Ectodermal cell (in vitro differentiated cells): ENCODE measurements around the gene NFE2L1.

Experiments used
- H3K27ac ChIP-seq: 2 replicates; pipeline ENCODE4 v1.7.0; 2013; ENCODE audit warnings: mild to moderate bottlenecking, low read depth, low read length; ENCODE audit not compliant: insufficient read depth, poor library complexity, severe bottlenecking
- H3K27me3 ChIP-seq: 2 replicates; pipeline ENCODE4 v1.7.0; 2013; ENCODE audit warnings: mild to moderate bottlenecking, low read length; ENCODE audit not compliant: insufficient read depth, control insufficient read depth, poor library complexity, severe bottlenecking
- H3K36me3 ChIP-seq: one replicate; pipeline ENCODE4 v1.7.0; 2013; ENCODE audit warnings: low read length; ENCODE audit not compliant: control insufficient read depth, insufficient read depth
- H3K4me1 ChIP-seq: one replicate; pipeline ENCODE4 v1.7.0; 2013; ENCODE audit warnings: low read length; ENCODE audit not compliant: control insufficient read depth, insufficient read depth
- H3K4me3 ChIP-seq: 2 replicates; pipeline ENCODE4 v1.7.0; 2013; ENCODE audit warnings: low read depth, low read length, control low read depth; ENCODE audit not compliant: insufficient read depth
- H3K9me3 ChIP-seq: 2 replicates; pipeline ENCODE4 v1.7.0; 2013; ENCODE audit warnings: mild to moderate bottlenecking, low read length, moderate library complexity; ENCODE audit not compliant: control insufficient read depth
- WGBS, 2 experiments: methylation state at CpG; one replicate each; pipeline ENCODE4 v1.1.7; 2013; ENCODE audit warnings: missing lambda C conversion rate in 2 of 2; 5-methylcytosine and 5-hydroxymethylcytosine counted together

NFE2L1 gene

GRCh38 chr17:48104440-48104839 is 56.3 kb downstream of the NFE2L1 start:
- no peak overlapping the region for H3K27ac ChIP-seq
- H3K27me3 ChIP-seq: no peaks in the 10 kb centered on the region
- WGBS, 2 experiments: 89 to 91% methylated on average over 7 of the region's 7 CpGs
- peaks cover 14% of the 10 kb centered on the region for H3K4me1 ChIP-seq
- H3K4me3 ChIP-seq: no peak overlapping the region
- no peaks in the 10 kb centered on the region for H3K36me3 ChIP-seq
- no peaks in the 10 kb centered on the region for H3K9me3 ChIP-seq

GRCh38 chr17:48106802-48107136 is 58.6 kb downstream of the NFE2L1 start:
- Histone ChIP-seq H3K27ac (no peak overlapping the region), H3K9me3 (no peaks in the 10 kb centered on the region), H3K27me3 (no peaks in the 10 kb centered on the region), H3K36me3 (no peaks in the 10 kb centered on the region), H3K4me3 (peak overlapping the region; percentile 76), H3K4me1 (peaks cover 9% of the 10 kb centered on the region)
- WGBS, 2 experiments: 64 to 66% methylated on average over 13 of the region's 13 CpGs

DNA sequence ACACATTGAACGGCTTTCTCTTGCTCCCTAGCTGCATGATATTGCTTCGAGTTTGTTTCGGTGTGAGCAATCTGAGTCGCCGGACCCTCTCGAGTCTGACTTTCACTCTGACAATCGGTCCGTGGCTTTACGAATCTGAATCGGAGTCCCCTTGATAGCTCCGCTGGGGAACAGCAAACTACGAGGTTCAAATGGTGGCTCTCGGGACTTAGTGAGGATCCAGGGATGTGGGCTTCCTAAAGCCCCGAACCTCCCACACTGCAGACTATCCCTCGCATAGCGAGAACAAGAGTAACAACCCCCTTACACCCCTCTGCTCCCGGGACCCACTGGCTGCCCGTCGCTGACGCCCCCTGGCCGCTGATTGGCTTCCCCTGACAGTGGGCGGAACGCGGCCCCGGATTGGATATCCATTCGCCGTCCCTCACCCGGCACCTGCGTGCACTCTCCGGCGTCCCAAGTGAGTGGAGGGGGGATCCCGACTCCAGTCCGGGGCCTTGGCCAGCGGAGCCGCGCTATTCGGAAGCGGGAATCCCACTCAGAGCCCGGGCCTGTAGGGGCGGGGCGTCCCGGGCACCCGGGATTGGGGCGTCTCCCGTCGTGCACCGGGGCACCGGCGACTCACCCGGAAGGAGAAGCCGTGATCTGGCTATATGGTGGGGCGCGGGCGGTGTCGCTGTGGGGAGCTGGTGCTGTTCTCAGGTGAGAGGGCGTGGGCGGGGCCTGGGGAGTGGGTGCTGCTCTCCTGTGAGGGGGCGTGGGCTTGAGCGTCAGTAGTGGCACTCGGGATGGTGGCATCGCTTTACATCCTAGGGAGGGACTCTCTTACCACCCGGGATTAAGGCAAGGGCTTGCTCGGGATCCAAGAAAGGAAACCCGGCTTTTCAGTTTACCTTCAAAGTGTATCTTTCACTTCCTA is 59.2 kb downstream of the NFE2L1 start, which contains the start of gene SNX11:
Gene SNX11, plus strand, starts transcription at position 630 of the 919 bp plus-strand sequence. CDS start 4,278 bp downstream, outside the sequence.
- peak within 1 kb of the TSS; percentile 76 for H3K4me3 ChIP-seq
- WGBS, 2 experiments: 1 to 2% methylated on average over 64 of the region's 64 CpGs

DNA sequence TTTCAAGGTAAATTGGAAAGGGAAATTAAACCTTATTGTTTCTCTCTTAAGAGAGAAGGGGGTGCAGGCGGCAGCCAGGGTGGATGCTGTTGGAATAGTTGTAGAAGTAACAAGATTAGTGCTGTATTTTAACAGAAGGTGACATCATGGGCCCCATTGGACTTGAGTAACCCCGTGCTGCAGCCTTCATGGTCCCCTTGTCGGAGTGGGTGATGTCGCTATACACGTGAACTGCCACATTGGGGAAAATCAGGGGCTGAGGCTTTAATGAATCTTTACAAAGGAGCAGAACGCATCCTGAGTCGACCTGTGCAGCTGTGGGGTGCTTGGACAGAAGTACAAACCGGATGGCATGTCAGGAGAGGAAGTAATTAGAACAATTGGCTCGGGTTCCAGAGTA is 62.6 kb downstream of the NFE2L1 start:
- Histone ChIP-seq H3K4me3 (no peak overlapping the region), H3K27ac (no peak overlapping the region), H3K36me3 (no peaks in the 10 kb centered on the region), H3K9me3 (no peaks in the 10 kb centered on the region), H3K4me1 (peaks cover 9% of the 10 kb centered on the region), H3K27me3 (no peaks in the 10 kb centered on the region)
- 95 to 98% methylated on average over 9 of the region's 9 CpGs for WGBS, 2 experiments

More for the DNA sequence above, 59.2 kb downstream of the NFE2L1 start, which contains the start of gene SNX11:
- peaks cover 9% of the 10 kb centered on the region for H3K4me1 ChIP-seq
- H3K27ac ChIP-seq: peak within 1 kb of the TSS; percentile 58
- no peaks in the 10 kb centered on the region for H3K27me3 ChIP-seq
- H3K9me3 ChIP-seq: no peaks in the 10 kb centered on the region
- no peaks in the 10 kb centered on the region for H3K36me3 ChIP-seq
